GM13977 (cell line): ENCODE results near the gene C13orf42.

Source experiments
- DNase-seq: peaks from one replicate; pipeline ENCODE4 v3.0.0; 2012; ENCODE audit warnings: low spot score
- in situ Hi-C: fragments of 300-500 bp; cut with MboI; formaldehyde crosslinking; loops from one replicate; pipeline ENCODE4 v1.12.0; 2022; ENCODE audit warnings: low sequenced_read_pairs, low pct_unique_long_range_greater_than_20kb, mixed read lengths, inconsistent platforms; ENCODE audit not compliant: unreplicated experiment
- TF ChIP-seq, protein P1 (sequence below): IDR thresholded peaks from 2 replicates; pipeline ENCODE4 v1.5.1; 2012; ENCODE audit warnings: mild to moderate bottlenecking, control low read depth; ENCODE audit not compliant: insufficient read depth; ENCODE audit errors: extremely low read depth, missing control alignments

C13orf42 gene

DNA sequence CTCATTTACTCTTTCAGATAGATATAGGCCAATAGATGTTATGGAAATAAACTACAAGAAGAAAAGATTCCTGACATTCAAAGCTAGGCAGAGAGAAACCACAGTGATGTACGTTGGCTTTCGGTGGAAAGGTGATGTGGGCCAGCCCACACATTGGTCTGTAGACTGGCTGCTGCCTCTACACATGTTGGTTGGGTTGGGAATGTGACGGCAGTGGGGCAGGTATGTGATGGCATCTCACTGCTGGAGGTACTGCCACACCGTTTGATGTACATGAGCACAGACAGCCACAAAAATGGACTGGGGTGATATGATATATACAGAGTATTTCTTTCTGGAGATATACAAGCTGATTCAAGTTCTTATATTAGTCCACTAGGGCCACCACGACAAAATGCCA lies 69.4 kb downstream of the C13orf42 start:
- in situ Hi-C loops, result no loop called here
- TF ChIP-seq, protein P1, sequence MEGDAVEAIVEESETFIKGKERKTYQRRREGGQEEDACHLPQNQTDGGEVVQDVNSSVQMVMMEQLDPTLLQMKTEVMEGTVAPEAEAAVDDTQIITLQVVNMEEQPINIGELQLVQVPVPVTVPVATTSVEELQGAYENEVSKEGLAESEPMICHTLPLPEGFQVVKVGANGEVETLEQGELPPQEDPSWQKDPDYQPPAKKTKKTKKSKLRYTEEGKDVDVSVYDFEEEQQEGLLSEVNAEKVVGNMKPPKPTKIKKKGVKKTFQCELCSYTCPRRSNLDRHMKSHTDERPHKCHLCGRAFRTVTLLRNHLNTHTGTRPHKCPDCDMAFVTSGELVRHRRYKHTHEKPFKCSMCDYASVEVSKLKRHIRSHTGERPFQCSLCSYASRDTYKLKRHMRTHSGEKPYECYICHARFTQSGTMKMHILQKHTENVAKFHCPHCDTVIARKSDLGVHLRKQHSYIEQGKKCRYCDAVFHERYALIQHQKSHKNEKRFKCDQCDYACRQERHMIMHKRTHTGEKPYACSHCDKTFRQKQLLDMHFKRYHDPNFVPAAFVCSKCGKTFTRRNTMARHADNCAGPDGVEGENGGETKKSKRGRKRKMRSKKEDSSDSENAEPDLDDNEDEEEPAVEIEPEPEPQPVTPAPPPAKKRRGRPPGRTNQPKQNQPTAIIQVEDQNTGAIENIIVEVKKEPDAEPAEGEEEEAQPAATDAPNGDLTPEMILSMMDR, result no peak
- DNase-seq, result no peak

DNA sequence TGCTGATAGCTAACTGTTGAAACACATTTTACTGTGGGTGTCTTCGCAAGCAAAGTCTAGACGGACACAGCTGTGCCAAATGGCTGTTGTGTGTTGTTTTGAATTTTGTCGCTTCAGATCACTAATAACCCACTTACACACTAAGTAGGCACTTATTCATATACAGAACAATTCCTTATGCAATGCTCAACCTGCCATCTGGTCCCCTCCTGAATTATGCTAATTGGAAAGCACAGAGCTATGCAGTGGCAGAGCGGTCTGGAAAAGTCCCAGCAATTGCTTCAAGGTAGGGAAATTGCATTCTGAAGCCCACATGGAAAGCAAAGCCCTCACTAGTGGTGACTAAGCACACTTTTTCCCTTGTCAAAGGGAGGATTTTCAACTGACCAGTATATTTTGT lies 69.9 kb downstream of the C13orf42 start:
- no peak for DNase-seq
- in situ Hi-C loops, result no loop called here
- TF ChIP-seq, protein P1, result no peak

DNA sequence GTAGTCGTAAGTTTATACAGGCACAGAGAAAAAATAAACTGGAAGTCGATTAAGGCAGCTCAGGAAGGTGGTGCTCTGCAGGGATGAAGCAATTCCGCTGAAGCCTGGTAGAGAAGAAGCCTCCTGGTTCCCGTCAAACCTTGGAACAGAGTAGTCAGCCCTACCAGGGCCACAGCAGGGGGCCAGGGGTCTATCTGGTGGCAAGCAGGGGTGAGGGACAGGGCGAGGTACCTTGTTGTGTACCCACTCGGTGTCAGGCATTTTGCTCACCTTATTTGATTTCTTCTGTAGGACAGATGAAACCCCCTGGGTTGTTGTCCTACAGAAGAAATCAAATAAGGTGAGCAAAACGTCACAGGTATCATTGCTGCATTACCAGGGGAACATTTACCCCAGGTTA lies 70.6 kb downstream of the C13orf42 start:
- no peak for DNase-seq
- in situ Hi-C loops, result no loop called here
- TF ChIP-seq, protein P1, result no peak

DNA sequence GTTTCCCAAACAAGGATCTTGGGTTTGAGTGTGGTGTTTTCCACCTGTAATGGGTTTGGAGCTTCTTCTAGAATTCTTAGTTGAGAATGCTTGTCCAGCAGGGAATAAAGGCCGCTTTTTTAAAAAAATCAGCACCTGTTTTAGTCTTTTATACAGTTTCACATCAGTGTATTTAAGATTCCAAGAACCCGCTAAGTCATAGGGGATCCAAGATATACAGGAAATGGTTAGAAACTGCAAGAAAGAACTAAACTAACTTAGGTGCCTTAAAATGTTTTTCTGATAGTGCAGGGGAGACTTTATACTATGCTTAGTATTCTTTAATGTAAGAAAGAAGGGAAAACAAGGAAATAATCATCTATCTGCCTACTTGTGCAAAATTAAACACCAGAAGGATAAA lies 74.7 kb downstream of the C13orf42 start:
- TF ChIP-seq, protein P1, result no peak
- DNase-seq, result no peak
- in situ Hi-C loops, result no loop called here

DNA sequence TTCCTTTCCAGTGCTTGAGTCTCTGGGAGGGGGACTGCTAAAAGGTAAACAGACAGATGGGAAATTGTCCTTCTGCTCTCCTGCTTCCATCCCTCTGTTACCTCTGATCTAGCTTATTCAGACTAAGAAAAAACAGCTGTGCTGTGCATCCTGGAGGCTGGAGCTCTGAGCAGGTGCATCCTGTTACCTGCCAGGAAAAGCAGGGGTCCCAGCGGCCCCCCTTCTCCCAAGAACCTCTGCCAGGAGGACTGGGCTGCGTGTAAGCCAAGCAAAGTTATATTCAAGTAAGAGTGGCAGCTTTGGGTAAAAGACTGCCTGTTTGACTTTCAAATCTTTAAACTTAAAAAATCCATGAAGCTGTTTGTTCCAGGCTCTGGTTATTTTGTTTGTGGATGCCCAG lies 75.1 kb downstream of the C13orf42 start:
- no peak for DNase-seq
- in situ Hi-C loops, result no loop called here
- TF ChIP-seq, protein P1, result no peak

DNA sequence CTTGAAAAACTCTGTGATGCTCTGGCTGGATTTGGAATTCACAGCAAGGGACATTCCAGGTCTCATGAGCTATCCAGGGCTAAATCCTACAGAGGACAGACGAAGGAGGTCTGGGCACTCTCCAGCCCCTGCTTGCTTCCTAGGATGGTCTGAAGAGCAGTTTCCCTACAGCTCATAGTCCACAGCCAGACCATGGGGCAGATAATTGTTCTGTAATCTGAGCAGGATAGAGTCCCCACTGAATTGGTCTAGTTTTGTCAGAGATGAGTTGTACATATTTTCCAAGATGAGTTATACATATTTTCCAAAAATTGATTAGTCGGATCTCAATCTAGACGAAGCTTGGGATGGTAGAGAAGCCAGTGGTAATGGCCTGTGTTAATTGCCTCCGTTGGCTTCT lies 75.6 kb downstream of the C13orf42 start:
- no peak for DNase-seq
- TF ChIP-seq, protein P1, result no peak
- in situ Hi-C loops, result no loop called here

DNA sequence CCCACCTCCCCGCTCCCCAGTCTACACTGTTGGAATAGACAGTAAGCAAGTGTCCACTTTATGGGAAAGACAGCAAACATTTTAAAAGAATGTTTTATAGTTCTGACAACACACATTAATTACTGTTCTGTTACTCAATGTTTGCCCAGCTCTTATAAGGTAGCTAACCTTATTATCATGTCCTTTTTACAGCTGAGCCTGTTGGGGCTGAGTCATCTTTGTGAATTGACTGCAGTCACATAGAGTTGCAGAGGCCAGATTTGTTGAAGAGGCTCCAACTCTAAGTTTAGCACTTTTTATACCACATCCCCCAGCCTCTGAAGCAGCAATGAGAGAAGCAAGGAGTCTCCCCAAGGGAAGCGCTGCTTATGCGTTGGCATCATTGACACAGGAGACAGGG lies 76.2 kb downstream of the C13orf42 start:
- TF ChIP-seq, protein P1, result no peak
- in situ Hi-C loops, result no loop called here
- DNase-seq, result no peak
